ENCODE results near the gene HABP2.

HABP2 gene

GRCh38 chr10:113533801-113534200 lies 19.1 kb upstream of the HABP2 start:
- Histone ChIP-seq H3K36me3 (ENCODE audit: control insufficient read depth in 2 of 2, insufficient read depth in 1 of 2, low read length in 2 of 2) (no peaks in the 10 kb centered on the region), H3K9me3 (ENCODE audit: control insufficient read depth, insufficient read depth, low read depth, low read length) (no peaks in the 10 kb centered on the region), H3K4me3 (ENCODE audit: low read depth, low read length) (no peak overlapping the region), H3K27ac (ENCODE audit: extremely low read depth, low read depth, low read length) (no peak overlapping the region), H3K4me1 (ENCODE audit: control insufficient read depth, insufficient read depth, low read length) (no peaks in the 10 kb centered on the region)
- CTCF ChIA-PET = no interaction called here
- TF ChIP-seq OVOL3 (tag by site-specific recombination; IDR thresholded peaks at IDR 0.05) (no peak), ZFHX2 (tag by site-specific recombination; conservative IDR thresholded peaks at IDR 0.05) (0 out of 2 replicates have a peak, but pooled peaks have one; percentile 25), KLF1 (tag by site-specific recombination; IDR thresholded peaks at IDR 0.05) (no peak), ZNF155 (tag by site-specific recombination; IDR thresholded peaks at IDR 0.05) (no peak)
- POLR2A ChIA-PET = no interaction called here

DNA sequence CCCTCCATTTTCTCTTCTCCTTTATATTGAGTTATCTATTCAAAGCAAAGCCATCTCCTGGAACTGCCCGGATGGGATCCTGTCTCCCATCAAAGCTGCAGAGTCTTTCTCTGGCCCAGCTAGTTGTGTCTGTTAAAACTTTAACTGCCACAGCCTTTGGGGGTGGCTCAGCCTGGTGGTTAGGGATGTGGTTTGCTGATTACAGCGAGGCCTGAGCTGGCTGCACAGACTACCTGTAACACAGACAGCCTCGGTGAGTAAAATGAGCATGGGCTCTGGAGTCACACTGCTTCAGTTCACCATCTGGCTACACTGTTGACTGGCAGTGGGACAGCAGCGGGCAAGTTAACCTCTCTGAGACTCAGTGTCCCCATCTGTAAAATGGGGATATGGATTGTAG lies 18.4 kb upstream of the HABP2 start:
- Histone ChIP-seq H3K4me1 (ENCODE audit: control insufficient read depth, insufficient read depth, low read length) (no peaks in the 10 kb centered on the region), H3K9me3 (ENCODE audit: control insufficient read depth, insufficient read depth, low read depth, low read length) (no peaks in the 10 kb centered on the region), H3K36me3 (ENCODE audit: control insufficient read depth in 2 of 2, insufficient read depth in 1 of 2, low read length in 2 of 2) (no peaks in the 10 kb centered on the region), H3K27ac (ENCODE audit: extremely low read depth, low read depth, low read length) (no peak overlapping the region), H3K4me3 (ENCODE audit: low read depth, low read length) (no peak overlapping the region)
- POLR2A ChIA-PET = no interaction called here
- CTCF ChIA-PET = no interaction called here
- TF ChIP-seq KLF9 (tag by site-specific recombination; IDR thresholded peaks at IDR 0.05; ENCODE audit: low read depth) = no peak
- TF ChIP-seq ZNF560 (tag by site-specific recombination; IDR thresholded peaks at IDR 0.05; ENCODE audit: borderline replicate concordance) = no peak
- TF ChIP-seq, protein P1, sequence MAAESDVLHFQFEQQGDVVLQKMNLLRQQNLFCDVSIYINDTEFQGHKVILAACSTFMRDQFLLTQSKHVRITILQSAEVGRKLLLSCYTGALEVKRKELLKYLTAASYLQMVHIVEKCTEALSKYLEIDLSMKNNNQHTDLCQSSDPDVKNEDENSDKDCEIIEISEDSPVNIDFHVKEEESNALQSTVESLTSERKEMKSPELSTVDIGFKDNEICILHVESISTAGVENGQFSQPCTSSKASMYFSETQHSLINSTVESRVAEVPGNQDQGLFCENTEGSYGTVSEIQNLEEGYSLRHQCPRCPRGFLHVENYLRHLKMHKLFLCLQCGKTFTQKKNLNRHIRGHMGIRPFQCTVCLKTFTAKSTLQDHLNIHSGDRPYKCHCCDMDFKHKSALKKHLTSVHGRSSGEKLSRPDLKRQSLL (tag by site-specific recombination; IDR thresholded peaks at IDR 0.05) = no peak
- no peak for TF ChIP-seq ZNF266 (tag by site-specific recombination; IDR thresholded peaks at IDR 0.05; ENCODE audit: low read depth)
- no peak for TF ChIP-seq ZBTB7A (tag by site-specific recombination; IDR thresholded peaks at IDR 0.05; ENCODE audit: low read depth)

GRCh38 chr10:113537672-113538071 lies 15.2 kb upstream of the HABP2 start:
- POLR2A ChIA-PET = no interaction called here
- Histone ChIP-seq H3K4me3 (ENCODE audit: low read depth, low read length) (no peak overlapping the region), H3K36me3 (ENCODE audit: control insufficient read depth in 2 of 2, insufficient read depth in 1 of 2, low read length in 2 of 2) (no peaks in the 10 kb centered on the region), H3K27ac (ENCODE audit: extremely low read depth, low read depth, low read length) (no peak overlapping the region), H3K4me1 (ENCODE audit: control insufficient read depth, insufficient read depth, low read length) (no peaks in the 10 kb centered on the region), H3K9me3 (ENCODE audit: control insufficient read depth, insufficient read depth, low read depth, low read length) (no peaks in the 10 kb centered on the region)
- CTCF ChIA-PET = interaction anchor here (0.8 kb wide), 1 partner anchor 16 kb away, joined by 4 read pairs; no protein-coding TSS in a partner anchor
- TF ChIP-seq ZFP37 (tag by site-specific recombination; IDR thresholded peaks at IDR 0.05) = no peak
- TF ChIP-seq ZNF596 (tag by site-specific recombination; IDR thresholded peaks at IDR 0.05) = no peak
- no peak for TF ChIP-seq ZNF664 (tag by site-specific recombination; IDR thresholded peaks at IDR 0.05)
- TF ChIP-seq ZXDB (tag by site-specific recombination; IDR thresholded peaks at IDR 0.05) = no peak
- TF ChIP-seq ZNF621 (tag by site-specific recombination; IDR thresholded peaks at IDR 0.05) = no peak
- no peak for TF ChIP-seq ZNF843 (tag by site-specific recombination; IDR thresholded peaks at IDR 0.05)
- TF ChIP-seq, protein P2, sequence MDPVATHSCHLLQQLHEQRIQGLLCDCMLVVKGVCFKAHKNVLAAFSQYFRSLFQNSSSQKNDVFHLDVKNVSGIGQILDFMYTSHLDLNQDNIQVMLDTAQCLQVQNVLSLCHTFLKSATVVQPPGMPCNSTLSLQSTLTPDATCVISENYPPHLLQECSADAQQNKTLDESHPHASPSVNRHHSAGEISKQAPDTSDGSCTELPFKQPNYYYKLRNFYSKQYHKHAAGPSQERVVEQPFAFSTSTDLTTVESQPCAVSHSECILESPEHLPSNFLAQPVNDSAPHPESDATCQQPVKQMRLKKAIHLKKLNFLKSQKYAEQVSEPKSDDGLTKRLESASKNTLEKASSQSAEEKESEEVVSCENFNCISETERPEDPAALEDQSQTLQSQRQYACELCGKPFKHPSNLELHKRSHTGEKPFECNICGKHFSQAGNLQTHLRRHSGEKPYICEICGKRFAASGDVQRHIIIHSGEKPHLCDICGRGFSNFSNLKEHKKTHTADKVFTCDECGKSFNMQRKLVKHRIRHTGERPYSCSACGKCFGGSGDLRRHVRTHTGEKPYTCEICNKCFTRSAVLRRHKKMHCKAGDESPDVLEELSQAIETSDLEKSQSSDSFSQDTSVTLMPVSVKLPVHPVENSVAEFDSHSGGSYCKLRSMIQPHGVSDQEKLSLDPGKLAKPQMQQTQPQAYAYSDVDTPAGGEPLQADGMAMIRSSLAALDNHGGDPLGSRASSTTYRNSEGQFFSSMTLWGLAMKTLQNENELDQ (tag by site-specific recombination; IDR thresholded peaks at IDR 0.05; ENCODE audit: low read depth) = no peak
- TF ChIP-seq ZNF426 (tag by site-specific recombination; IDR thresholded peaks at IDR 0.05) = no peak
- TF ChIP-seq ZNF561 (tag by site-specific recombination; IDR thresholded peaks at IDR 0.05; ENCODE audit: borderline replicate concordance) = no peak
- TF ChIP-seq, protein P3, sequence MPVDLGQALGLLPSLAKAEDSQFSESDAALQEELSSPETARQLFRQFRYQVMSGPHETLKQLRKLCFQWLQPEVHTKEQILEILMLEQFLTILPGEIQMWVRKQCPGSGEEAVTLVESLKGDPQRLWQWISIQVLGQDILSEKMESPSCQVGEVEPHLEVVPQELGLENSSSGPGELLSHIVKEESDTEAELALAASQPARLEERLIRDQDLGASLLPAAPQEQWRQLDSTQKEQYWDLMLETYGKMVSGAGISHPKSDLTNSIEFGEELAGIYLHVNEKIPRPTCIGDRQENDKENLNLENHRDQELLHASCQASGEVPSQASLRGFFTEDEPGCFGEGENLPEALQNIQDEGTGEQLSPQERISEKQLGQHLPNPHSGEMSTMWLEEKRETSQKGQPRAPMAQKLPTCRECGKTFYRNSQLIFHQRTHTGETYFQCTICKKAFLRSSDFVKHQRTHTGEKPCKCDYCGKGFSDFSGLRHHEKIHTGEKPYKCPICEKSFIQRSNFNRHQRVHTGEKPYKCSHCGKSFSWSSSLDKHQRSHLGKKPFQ (tag by site-specific recombination; IDR thresholded peaks at IDR 0.05) = no peak
- TF ChIP-seq, protein P4, sequence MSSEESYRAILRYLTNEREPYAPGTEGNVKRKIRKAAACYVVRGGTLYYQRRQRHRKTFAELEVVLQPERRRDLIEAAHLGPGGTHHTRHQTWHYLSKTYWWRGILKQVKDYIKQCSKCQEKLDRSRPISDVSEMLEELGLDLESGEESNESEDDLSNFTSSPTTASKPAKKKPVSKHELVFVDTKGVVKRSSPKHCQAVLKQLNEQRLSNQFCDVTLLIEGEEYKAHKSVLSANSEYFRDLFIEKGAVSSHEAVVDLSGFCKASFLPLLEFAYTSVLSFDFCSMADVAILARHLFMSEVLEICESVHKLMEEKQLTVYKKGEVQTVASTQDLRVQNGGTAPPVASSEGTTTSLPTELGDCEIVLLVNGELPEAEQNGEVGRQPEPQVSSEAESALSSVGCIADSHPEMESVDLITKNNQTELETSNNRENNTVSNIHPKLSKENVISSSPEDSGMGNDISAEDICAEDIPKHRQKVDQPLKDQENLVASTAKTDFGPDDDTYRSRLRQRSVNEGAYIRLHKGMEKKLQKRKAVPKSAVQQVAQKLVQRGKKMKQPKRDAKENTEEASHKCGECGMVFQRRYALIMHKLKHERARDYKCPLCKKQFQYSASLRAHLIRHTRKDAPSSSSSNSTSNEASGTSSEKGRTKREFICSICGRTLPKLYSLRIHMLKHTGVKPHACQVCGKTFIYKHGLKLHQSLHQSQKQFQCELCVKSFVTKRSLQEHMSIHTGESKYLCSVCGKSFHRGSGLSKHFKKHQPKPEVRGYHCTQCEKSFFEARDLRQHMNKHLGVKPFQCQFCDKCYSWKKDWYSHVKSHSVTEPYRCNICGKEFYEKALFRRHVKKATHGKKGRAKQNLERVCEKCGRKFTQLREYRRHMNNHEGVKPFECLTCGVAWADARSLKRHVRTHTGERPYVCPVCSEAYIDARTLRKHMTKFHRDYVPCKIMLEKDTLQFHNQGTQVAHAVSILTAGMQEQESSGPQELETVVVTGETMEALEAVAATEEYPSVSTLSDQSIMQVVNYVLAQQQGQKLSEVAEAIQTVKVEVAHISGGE (tag by site-specific recombination; conservative IDR thresholded peaks at IDR 0.05; ENCODE audit: low read depth) = no peak
- no peak for TF ChIP-seq ZNF354C (tag by site-specific recombination; IDR thresholded peaks at IDR 0.05; ENCODE audit: borderline replicate concordance, low read depth)
- no peak for TF ChIP-seq ZNF48 (tag by site-specific recombination; IDR thresholded peaks at IDR 0.05)
- no peak for TF ChIP-seq ZNF292 (tag by site-specific recombination; IDR thresholded peaks at IDR 0.05; ENCODE audit: borderline replicate concordance, low read depth)
- no peak for TF ChIP-seq ZNF624 (tag by site-specific recombination; IDR thresholded peaks at IDR 0.05)
- no peak for TF ChIP-seq ZSCAN23 (tag by site-specific recombination; IDR thresholded peaks at IDR 0.05)
- TF ChIP-seq OVOL3 (tag by site-specific recombination; IDR thresholded peaks at IDR 0.05) = no peak

All from HEK293 (cell line).